Osteoblast (primary cell): ENCODE results near the gene SLC4A8. TPM values are rescaled to one million over a fixed set of nuclear protein-coding genes. Genes with fewer than 3 reads are reported as not detected.

Experiments used
- DNase-seq: peaks from one replicate; pipeline ENCODE4 v3.0.0; 2011; ENCODE audit warnings: low spot score, mixed read lengths; ENCODE audit not compliant: insufficient read length; ENCODE audit errors: missing footprints
- H2AFZ ChIP-seq: 2 replicates; pipeline ENCODE4 v1.6.0; 2011; ENCODE audit warnings: mild to moderate bottlenecking, low read length
- H3K27ac ChIP-seq: 2 replicates; pipeline ENCODE4 v1.5.1; 2011; ENCODE audit warnings: mild to moderate bottlenecking, low read depth, low read length, moderate library complexity
- H3K27me3 ChIP-seq: 2 replicates; pipeline ENCODE4 v1.6.0; 2012; ENCODE audit warnings: mild to moderate bottlenecking, control low read depth, inconsistent platforms, low read length, moderate library complexity; ENCODE audit not compliant: insufficient read depth
- H3K36me3 ChIP-seq: 2 replicates; pipeline ENCODE4 v1.5.1; 2011; ENCODE audit warnings: mild to moderate bottlenecking, low read length, control low read depth, moderate library complexity; ENCODE audit not compliant: insufficient read depth
- H3K4me1 ChIP-seq: 2 replicates; pipeline ENCODE4 v1.5.1; 2011; ENCODE audit warnings: mild to moderate bottlenecking, low read length, control low read depth, moderate library complexity; ENCODE audit not compliant: insufficient read depth
- H3K4me2 ChIP-seq: 2 replicates; pipeline ENCODE4 v1.6.0; 2011; ENCODE audit warnings: mild to moderate bottlenecking, low read length; ENCODE audit not compliant: insufficient read depth
- H3K4me3 ChIP-seq: fragments of 200-600 bp; sonication (generic); 3 replicates; pipeline ENCODE4 v1.5.1; 2012; ENCODE audit warnings: mild to moderate bottlenecking, low read length, inconsistent platforms; ENCODE audit not compliant: insufficient read depth
- H3K79me2 ChIP-seq: 2 replicates; pipeline ENCODE4 v1.6.0; 2012; ENCODE audit warnings: mild to moderate bottlenecking, low read length, control low read depth, inconsistent platforms; ENCODE audit not compliant: insufficient read depth
- H3K9me3 ChIP-seq: 2 replicates; pipeline ENCODE4 v1.5.1; 2011; ENCODE audit warnings: low read depth, low read length, control low read depth
- H4K20me1 ChIP-seq: 2 replicates; pipeline ENCODE4 v1.6.0; 2012; ENCODE audit warnings: mild to moderate bottlenecking, low read length, control low read depth; ENCODE audit not compliant: insufficient read depth
- total RNA-seq: library from RNA; depleted of rRNA; stranded (reverse); fragments of >200 nt; gene quantifications from 2 replicates; pipeline ENCODE4 v1.2.3, GENCODE V29; 2012
- TF ChIP-seq, protein P1 (sequence below): IDR thresholded peaks from 2 replicates; pipeline ENCODE4 v1.5.1; 2011; ENCODE audit warnings: mild to moderate bottlenecking, low read depth, low read length, moderate library complexity; ENCODE audit errors: extremely low read depth

Gene SLC4A8
- total RNA-seq, 1 donor: 2.9 TPM

DNA sequence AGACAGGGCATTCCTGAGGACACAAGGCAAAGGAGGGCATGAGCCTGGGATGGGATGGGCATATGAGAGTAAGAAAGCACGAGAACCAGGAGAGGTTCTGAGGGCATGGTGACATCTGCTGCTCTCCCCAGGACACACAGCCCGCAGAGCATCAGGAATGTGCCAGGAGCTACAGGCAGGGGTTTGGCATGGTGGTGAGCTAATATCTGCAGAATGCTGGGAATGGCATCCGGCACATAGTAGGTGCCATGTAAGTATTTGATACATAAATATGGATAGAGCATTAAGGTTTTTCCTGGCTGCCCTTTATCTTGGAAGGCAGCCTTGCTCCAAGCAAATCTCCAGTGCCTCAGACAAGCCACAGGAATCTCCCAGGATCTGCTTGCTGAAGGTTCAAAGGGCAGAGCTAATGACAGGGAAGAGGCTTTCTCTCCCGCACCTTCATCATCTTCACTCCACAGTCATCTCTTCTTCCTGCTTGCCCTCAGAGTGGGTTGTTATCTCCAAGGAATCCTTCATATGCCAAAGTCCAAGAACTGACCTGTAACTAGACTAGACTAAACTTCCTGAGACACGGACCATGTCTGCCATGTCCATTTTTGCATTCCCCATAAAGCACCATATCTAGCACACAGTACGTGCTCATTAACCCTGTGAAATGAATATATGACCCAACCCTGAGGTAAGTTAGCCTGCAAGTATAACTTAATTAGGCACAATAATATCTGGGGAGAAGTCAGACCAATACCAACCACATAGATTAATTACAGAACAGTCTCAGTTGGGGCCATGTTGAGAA is 104.4 kb downstream of the SLC4A8 start:
- Histone ChIP-seq H3K79me2 (no peaks in the 10 kb centered on the region), H3K4me1 (peaks cover 23% of the 10 kb centered on the region), H3K27me3 (no peaks in the 10 kb centered on the region), H2AFZ (no peak overlapping the region), H3K27ac (no peak overlapping the region), H3K9me3 (no peaks in the 10 kb centered on the region), H4K20me1 (no peaks in the 10 kb centered on the region), H3K4me2 (no peak overlapping the region), H3K4me3 (no peak overlapping the region), H3K36me3 (no peaks in the 10 kb centered on the region)
- no peak for DNase-seq
- TF ChIP-seq, protein P1, sequence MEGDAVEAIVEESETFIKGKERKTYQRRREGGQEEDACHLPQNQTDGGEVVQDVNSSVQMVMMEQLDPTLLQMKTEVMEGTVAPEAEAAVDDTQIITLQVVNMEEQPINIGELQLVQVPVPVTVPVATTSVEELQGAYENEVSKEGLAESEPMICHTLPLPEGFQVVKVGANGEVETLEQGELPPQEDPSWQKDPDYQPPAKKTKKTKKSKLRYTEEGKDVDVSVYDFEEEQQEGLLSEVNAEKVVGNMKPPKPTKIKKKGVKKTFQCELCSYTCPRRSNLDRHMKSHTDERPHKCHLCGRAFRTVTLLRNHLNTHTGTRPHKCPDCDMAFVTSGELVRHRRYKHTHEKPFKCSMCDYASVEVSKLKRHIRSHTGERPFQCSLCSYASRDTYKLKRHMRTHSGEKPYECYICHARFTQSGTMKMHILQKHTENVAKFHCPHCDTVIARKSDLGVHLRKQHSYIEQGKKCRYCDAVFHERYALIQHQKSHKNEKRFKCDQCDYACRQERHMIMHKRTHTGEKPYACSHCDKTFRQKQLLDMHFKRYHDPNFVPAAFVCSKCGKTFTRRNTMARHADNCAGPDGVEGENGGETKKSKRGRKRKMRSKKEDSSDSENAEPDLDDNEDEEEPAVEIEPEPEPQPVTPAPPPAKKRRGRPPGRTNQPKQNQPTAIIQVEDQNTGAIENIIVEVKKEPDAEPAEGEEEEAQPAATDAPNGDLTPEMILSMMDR: peak; percentile 5

DNA sequence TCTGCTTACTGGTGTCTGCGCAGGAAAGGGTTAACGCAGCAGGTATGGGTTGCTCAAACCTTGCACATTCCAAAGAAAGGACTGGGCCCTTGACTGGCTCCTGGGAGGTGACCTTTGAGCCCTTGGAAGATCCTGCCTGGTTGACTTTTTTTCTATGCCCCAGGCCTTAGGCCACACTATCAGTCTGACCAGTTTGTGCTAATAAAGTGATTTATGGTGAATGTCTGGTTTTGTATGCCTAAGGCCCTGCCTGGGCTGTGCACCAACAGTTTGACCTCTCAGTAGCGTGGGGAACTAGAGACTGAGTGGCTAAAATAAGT is 105.0 kb downstream of the SLC4A8 start:
- H3K79me2 ChIP-seq: no peaks in the 10 kb centered on the region
- no peak overlapping the region for H2AFZ ChIP-seq
- H3K4me3 ChIP-seq: no peak overlapping the region
- H3K9me3 ChIP-seq: no peaks in the 10 kb centered on the region
- H3K27ac ChIP-seq: no peak overlapping the region
- no peaks in the 10 kb centered on the region for H3K36me3 ChIP-seq
- H4K20me1 ChIP-seq: no peaks in the 10 kb centered on the region
- no peaks in the 10 kb centered on the region for H3K27me3 ChIP-seq
- peaks cover 27% of the 10 kb centered on the region for H3K4me1 ChIP-seq
- no peak for DNase-seq
- H3K4me2 ChIP-seq: no peak overlapping the region
- TF ChIP-seq, protein P1: no peak

DNA sequence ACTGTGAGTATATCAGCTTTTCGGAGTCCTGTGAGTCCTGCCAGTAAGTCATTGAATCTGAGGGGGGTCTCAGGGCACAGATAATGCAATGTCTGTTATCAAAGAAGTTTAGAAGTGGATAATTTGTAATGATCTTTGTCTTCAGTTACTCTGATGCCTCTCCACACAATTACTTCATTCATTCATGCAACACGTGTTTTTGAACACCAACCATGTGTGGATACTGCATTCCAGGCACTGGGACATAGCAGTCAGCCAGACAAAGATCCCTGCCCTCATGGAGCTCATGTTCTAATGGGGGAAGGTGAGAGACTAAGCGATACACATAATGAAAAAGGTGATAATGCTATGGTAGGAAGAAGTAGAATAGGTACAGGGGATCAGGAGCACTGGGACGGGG is 105.6 kb downstream of the SLC4A8 start:
- H3K36me3 ChIP-seq: no peaks in the 10 kb centered on the region
- H4K20me1 ChIP-seq: no peaks in the 10 kb centered on the region
- TF ChIP-seq, protein P1: no peak
- no peak overlapping the region for H3K4me2 ChIP-seq
- no peaks in the 10 kb centered on the region for H3K9me3 ChIP-seq
- peaks cover 27% of the 10 kb centered on the region for H3K4me1 ChIP-seq
- no peak overlapping the region for H3K4me3 ChIP-seq
- H3K27me3 ChIP-seq: no peaks in the 10 kb centered on the region
- H3K79me2 ChIP-seq: no peaks in the 10 kb centered on the region
- no peak overlapping the region for H3K27ac ChIP-seq
- DNase-seq: no peak
- H2AFZ ChIP-seq: no peak overlapping the region

DNA sequence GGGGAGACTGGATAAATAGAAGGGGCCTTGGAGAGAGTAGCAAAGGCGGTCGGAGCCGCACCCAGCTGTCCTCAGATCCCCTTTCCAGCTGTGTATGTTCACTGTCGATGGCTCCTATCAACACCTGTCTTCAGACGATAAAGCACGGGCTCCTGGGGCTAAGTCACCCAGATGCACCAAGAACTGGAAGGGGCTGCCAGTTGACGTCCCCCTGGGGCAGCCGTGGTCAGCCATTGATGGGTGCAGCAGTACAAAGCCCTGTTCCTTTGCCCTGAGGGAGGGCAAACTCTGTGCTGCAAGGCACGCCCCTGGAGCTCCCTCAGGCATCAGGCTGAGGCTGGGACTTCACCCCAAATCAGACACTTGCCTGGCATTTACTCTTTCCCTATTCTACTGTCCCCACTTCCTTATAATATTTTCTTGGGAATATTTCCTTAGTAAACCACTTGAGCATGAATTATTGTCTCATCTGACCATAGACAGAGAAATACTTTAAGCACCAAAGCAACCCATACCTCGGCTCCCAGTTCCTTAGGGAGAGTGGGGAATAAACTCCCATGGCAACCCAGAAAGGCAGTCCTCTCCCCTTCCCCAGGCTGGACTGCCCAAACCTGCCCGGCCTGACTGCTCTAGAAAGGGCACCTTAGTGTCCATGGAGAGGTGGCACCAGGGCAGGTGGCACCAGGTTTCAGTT is 106.8 kb downstream of the SLC4A8 start:
- no peak for DNase-seq
- no peak overlapping the region for H3K27ac ChIP-seq
- H3K36me3 ChIP-seq: no peaks in the 10 kb centered on the region
- H4K20me1 ChIP-seq: no peaks in the 10 kb centered on the region
- peaks cover 27% of the 10 kb centered on the region for H3K4me1 ChIP-seq
- H3K27me3 ChIP-seq: no peaks in the 10 kb centered on the region
- peak overlapping the region; percentile 66 for H2AFZ ChIP-seq
- H3K4me2 ChIP-seq: peak overlapping the region; percentile 53
- H3K79me2 ChIP-seq: no peaks in the 10 kb centered on the region
- no peaks in the 10 kb centered on the region for H3K9me3 ChIP-seq
- H3K4me3 ChIP-seq: no peak overlapping the region
- TF ChIP-seq, protein P1: no peak
